GM19455 (cell line): ENCODE data around the gene SPAG9.

Experiments used
- ATAC-seq: cut with Tn5 transposase; IDR thresholded peaks from one replicate; pipeline ENCODE4 v1.9.1; 2021; ENCODE audit not compliant: unreplicated experiment

SPAG9 gene

DNA sequence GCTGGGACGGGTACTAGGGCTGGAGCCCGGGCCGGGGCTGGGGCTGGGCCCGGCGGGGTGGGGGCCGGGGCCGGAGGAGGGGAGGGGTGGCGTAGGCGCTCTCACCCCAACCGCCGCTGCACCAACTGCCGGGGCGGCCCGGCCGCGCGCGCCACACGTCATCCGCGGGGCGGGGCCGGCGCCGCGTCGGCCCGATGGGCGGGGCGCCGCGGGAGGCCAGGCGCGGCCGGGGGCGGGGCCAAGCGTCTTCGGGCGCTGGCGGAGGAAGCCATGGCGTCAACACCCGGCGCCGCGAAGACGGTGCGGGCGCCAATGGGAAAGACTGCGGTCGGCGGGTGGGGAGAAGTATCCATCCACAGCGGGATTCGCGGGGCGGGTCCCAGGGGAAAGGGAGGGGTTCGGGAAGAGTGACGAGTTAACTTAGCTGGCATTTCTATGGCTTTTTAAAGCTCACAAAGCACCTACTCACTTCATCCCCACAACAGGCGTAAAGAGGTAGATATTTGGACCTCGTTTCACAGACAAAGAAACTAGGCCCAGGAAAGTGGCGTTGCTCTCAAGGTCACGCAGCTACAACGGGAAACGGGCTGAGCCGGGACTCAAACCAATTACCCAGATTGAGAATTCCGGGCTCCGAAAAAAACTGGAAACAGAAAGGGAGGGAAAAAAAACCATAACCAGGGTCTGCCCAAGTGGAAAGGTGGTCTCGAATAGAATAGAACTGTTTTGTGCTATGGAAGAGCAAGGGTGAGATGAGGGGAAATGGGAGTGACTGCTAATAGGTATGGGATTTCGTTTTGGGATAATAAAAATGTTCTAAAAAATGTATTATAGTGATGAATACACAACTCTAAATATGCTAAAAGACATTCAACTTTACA lies at the start of gene SPAG9:
Gene SPAG9, minus strand, starts transcription at position 130 of the 881 bp plus-strand sequence. CDS start 212 bp downstream, outside the sequence.
- ATAC-seq = peak; percentile 71

GRCh38 chr17:51169340-51169739 lies 48.7 kb upstream of the SPAG9 start:
- ATAC-seq = no peak

DNA sequence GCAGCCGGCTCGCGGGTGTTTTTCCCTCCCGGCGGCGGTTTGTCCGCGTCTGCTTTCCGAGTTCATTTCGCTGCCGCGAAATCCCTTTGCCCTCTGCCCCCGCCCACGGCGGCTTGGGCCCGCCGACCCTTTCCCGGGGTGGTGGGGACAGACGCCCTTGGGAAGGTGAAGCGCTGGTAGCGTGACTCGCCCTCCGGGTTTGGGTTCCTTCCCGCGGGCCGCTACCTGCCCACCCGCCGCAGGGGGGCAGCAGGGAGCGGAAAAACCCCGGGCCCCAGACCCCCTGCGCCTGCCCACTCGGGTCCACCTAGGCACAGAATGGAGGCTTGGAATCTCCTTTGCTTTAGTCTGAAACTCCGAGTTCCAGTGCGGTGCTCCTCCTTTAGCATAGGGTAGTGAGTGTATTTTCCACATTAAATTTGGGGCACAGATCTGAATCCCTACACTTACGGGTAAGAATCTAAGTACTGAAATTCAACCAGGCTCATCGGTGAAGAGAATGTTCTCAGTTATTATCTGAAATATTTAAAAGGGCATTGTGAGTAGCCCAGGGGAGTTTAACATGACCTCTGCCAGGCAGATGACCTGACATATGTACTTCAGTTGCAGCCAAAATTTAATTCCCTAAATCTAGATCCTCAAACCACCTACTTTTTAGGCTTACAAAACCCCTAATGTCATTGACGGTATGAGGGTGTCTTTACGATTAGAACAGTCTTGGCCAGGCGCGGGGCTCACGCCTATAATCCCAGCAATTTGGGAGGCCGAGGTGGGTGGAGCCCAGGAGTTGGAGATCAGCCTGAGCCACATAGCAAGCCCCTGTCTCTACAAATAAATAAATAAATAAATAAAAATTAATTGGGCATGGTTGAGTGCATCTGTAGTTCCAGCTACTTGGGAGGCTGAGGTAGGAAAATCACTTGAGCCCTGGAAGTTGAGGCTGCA lies 46.6 kb upstream of the SPAG9 start:
- ATAC-seq = peak; percentile 58

GRCh38 chr17:51166198-51166986 lies 45.7 kb upstream of the SPAG9 start, which contains the start of gene NME2:
Gene NME2 (plus strand): TSS chr17:51166411. CDS start chr17:51166831, 420 bp downstream.
- peak; percentile 79 for ATAC-seq

GRCh38 chr17:51165680-51166197 lies 45.1 kb upstream of the SPAG9 start:
- ATAC-seq = no peak

- ATAC-seq = no peak
Measured at GRCh38 chr17:51164911-51165679, 44.4 kb upstream of the SPAG9 start.

DNA sequence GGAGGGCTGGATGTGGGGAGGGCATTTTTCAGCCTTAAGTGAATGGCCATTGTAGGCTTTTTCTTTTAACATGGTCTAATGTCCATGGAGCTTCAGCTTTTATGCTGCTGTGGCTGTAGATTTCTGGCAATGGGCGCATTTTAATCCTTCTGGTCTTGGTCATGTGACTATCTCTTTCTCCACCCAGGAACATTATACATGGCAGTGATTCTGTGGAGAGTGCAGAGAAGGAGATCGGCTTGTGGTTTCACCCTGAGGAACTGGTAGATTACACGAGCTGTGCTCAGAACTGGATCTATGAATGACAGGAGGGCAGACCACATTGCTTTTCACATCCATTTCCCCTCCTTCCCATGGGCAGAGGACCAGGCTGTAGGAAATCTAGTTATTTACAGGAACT lies 40.9 kb upstream of the SPAG9 start:
- no peak for ATAC-seq

DNA sequence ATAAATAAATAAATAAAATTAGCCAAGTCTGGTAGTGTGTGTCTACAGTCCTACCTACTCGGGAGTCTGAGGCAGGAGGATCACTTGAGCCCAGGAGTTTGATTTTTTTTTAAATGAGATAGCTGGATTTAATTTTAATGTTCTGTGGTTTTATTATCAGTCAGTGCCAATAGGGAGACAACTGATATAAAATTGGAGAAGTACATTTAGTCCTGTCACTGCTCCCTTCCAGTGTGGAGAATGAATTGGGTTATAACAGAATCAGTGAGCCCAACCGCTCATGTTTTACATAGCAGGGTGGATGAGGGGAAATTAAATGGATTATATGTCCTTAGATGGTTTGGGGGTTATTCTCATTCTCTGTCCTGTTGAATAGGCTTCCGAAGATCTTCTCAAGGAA lies 38.9 kb upstream of the SPAG9 start:
- ATAC-seq = no peak

DNA sequence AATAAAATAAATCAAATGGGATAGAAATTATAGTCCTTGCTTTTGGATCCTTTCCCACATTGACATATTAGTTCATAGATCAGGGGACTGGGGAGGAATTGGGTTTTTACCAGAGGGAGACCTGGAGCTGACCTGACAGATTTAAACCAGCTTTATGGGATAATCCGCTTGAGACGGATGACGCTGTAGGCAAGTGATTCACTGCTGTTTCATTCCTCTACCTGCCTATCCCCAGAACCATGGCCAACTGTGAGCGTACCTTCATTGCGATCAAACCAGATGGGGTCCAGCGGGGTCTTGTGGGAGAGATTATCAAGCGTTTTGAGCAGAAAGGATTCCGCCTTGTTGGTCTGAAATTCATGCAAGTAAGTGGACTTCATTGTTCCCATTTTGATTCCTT lies 34.7 kb upstream of the SPAG9 start:
- no peak for ATAC-seq

DNA sequence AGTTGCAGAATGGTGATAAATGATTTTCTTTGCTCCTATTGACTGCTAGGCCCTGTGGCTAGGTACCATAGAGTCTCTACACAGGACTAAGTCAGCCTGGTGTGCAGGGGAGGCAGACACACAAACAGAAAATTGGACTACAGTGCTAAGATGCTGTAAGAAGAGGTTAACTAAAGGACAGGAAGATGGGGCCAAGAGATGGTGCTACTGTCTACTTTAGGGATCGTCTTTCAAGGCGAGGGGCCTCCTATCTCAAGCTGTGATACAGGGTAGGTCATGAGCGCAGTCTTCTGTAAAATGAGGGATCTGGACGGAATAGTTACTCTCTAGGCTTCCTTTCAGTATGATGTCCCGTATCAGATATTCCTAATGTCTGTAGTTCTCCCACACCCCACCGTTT lies 33.5 kb upstream of the SPAG9 start:
- no peak for ATAC-seq

DNA sequence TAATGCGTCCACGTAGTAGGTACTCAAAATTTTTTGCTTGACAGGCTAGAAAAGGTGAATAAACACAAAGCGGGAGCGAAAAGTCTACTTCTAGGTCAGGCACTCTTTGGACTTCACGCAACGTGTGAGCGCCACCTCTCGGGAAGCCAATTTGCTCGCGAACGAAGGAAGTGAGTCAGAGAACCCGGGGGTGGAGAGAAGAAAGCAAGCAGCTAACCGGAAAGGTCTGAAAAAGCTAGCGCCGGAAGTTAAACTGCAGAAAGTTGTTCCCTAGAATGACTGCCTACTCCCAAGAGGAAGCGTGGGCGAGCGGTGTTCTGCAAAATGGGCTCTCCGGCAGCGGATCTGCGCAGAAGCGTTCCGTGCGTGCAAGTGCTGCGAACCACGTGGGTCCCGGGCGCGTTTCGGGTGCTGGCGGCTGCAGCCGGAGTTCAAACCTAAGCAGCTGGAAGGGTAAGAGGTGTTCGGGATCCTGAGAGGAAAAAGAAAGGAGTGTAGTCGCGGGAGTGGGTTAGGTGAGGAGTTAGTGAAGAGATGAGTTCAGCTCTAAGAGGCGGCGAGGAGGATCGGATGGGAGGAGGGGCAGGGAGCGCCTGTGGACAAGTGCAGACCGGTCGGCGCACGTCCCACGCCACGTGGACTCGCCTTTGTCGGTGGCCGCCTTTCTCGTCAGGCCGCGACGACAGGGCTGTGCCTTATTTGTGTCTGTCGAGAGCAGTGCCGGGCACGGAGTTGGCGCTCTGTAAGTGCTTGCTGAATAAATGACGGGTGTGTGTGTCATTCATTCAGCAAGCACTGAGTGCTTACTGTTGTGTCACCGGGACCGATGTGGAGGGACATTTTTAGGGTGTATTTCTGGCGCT lies 32.8 kb upstream of the SPAG9 start, which contains the start of gene NME1:
Gene NME1, plus strand, starts transcription at position 350 of the 863 bp plus-strand sequence. CDS start 2,096 bp downstream, outside the sequence.
- peak; percentile 94 for ATAC-seq

DNA sequence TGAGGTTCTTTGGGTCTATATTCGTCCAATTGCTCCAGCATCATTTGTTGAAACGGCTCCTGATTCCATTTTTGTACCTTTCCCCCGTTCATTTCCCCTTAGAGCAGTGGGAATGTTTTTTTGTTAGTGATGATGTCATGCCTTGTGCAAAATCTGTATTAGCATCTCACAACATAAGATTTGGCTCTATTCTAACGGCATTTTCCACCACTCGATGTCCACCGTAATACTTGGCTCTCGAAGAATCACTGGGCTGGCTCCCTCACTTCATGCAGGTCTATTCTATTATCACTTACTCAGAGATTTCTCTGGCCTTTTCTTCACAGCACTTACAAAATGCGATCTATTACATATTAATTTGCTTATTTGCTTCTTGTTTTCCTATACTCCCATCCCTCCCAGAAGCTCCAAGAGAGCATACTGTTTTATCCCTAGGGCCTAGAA lies 32.1 kb upstream of the SPAG9 start:
- ATAC-seq = peak; percentile 5

GRCh38 chr17:51150932-51151331 lies 30.3 kb upstream of the SPAG9 start:
- ATAC-seq = no peak

- no peak for ATAC-seq
Measured at GRCh38 chr17:51149163-51149562, 28.5 kb upstream of the SPAG9 start.

- ATAC-seq = no peak
Measured at GRCh38 chr17:51147650-51148049, 27.0 kb upstream of the SPAG9 start.

GRCh38 chr17:51144266-51145022 lies 23.8 kb upstream of the SPAG9 start:
- no peak for ATAC-seq

DNA sequence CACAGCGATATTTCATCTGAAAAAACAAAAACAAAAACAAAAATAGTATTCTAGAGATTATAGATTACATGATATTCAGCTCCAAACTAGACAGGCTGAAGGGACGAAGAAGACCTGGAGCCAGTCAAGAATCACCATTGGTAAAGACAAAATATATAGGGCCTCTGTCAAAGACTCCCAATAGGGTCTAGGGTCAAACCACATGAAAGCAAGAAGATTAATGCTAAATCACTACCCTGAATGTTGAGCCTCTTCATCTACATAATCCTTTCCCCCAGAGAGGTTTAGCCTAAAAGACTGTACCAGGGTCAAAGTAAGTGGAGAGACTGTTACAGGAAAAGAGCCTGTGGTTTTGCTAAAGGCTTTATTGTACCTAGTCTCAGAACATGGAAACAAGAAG lies 21.9 kb upstream of the SPAG9 start:
- no peak for ATAC-seq

- ATAC-seq = no peak
Measured at GRCh38 chr17:51135956-51136355, 15.3 kb upstream of the SPAG9 start.
